Stimulated activated naive CD4-positive, alpha-beta T cell (primary cell): Measurements from ENCODE around the gene RUBCNL.
A peak's percentile ranks its signal among the peaks of the same experiment; 100 is the strongest.

Experiments used
- DNase-seq, 6 experiments: peaks; one replicate each; lab custom pipeline; 2025; lab: John Stamatoyannopoulos, UW

The RUBCNL gene

GRCh38 chr13:46340631-46341111 is 46.4 kb downstream of the RUBCNL start:
- DNase-seq = no peak

DNA sequence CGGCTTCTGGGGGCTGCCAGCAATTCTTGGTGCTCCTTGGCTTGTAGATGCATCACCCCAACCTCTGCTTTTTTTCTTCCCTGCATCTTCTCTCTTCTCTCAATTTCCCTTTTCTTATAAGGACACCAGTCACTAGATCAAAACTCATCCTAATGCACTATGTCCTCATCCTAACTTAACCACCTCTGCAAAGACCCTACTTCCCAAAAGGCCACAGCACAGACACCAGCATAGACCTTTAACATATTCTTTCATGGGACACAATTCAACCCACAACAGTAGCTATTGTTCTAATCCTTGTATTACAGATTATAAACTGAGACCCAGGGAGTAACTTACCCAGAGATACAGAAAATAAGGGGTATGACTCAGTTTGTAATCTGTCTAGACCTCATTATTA is 47.0 kb downstream of the RUBCNL start:
- no peak for DNase-seq

- no peak for DNase-seq
Observed at GRCh38 chr13:46339035-46339666, 47.9 kb downstream of the RUBCNL start.

GRCh38 chr13:46337700-46338099 is 49.4 kb downstream of the RUBCNL start:
- no peak for DNase-seq

DNA sequence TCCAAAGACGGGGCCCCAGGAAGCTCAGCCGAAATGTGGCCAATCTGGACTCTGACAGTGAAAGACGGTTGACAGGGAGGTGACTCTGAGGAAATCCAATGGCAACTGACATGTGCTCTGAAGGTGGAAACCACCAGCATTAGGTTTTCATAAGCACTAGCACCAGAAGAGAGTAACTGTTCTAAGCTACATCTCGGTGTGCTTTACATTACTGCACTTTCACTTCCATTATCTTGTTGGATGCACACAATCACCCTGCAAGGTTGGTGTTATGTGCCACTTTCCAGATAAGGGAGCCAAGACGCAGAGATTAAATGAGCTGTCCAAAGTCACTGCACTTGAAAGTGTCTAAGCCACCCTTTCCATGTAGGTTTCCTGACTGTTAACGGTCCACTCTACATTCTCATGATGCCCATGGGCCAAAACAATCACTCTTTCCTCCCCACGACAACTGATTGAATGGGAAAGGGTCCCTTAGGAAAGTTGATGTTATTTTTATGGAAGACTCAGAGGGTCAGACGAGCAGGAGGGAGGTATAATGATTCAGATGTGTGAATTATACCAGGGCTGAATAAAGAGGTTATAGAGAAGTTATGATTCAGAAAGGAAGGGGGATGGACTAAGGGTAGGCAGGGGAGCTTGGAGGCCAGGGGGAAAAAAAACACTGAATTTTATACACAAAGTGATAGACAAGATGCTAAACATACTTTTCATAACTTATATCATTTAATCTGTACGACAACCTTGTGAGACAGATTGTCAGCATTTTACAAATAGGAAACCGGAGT is 52.8 kb downstream of the RUBCNL start:
- no peak for DNase-seq

- no peak for DNase-seq
Observed at GRCh38 chr13:46332772-46333171, 54.3 kb downstream of the RUBCNL start.

DNA sequence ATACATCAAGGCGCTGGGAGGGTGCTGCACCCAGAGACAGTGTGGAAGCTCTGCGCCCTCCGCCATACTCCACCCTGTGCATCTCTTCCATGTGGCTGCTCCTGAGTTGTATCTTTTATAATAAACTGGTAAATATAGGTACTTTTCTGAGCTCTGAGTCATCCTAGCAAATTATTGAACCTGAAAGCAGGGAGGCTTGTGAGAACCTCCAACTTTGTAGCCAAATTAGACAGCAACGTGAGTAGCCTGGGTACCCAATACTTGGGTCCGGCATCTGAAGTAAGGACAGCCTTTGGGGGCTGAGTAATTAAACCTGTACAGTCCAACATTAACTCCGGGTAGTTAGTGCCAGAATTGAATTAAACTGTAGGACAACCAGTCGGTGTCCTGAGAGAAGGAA is 57.4 kb downstream of the RUBCNL start:
- no peak for DNase-seq

DNA sequence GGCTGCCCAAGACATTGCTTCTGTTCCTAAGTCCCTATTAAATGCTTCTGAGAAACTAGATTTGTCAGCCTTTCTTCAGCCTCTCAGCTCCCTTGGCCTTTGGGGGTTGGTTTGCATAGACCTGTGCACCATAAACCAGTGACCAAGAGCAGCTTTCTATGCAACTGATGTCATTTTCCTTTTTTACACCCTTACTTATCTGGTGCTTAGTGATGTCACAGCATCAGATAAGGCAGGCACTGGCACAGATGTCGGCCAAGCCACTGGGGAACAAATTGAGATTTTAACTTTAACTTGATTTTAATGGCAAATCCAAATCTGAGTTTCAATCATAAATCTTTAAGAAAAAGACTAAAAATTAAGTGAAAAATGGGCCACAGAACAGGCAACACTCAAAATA is 59.8 kb downstream of the RUBCNL start:
- no peak for DNase-seq

DNA sequence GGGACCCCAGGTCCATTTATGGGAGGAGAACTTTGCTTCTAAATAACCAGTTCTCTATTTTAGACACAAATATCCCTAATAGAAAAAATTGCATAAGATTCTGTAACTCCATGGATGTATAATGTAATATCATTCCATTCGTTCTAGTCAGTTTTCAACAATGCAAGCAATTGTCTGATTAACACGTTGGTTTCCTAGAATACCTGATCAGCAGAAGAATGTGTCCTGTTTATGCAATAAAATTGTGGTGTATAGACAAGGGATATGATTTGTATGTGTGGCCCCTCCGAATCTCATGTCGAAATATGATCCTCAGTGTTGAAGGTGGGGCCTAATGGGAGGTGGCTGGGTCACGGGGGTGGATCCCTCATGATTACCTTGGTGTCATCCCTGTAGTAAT is 62.1 kb downstream of the RUBCNL start:
- DNase-seq = no peak

DNA sequence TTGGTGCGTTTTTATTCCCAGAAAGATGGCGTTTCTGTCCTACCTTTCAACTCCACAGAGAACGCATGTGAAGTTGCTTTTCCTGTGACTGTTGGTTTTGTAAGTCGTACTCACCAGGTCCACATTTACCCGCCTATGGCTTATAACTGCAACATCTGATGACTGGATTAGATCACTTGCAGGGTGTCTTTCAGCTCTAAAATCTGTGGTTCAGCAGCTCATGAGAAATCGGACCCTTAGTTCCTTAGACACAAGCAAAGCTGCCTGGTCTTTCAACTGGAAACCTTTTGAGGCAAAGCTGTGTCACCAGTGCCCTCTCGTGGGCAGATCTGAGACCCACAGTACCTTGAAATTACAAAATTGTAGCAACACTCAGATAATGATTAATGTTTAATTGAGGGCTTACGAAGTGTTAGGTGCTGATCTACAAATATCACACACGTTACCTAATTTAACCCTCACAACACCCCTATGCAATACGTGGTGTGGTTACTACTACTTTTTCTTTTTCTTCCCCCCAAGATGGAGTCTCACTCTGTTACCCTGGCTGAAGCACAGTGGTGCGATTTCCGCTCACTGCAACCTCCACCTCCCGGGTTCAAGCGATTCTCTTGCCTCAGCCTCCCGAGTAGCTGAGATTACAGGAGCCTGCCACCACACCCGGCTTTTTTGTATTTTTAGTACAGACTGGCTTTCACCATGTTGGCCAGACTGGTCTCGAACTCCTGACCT is 65.4 kb downstream of the RUBCNL start:
- DNase-seq = peak; percentile 50 to 83 (median 56)

GRCh38 chr13:46320821-46321220 is 66.2 kb downstream of the RUBCNL start:
- DNase-seq = peak in 1 of 6 experiments; percentile 23

DNA sequence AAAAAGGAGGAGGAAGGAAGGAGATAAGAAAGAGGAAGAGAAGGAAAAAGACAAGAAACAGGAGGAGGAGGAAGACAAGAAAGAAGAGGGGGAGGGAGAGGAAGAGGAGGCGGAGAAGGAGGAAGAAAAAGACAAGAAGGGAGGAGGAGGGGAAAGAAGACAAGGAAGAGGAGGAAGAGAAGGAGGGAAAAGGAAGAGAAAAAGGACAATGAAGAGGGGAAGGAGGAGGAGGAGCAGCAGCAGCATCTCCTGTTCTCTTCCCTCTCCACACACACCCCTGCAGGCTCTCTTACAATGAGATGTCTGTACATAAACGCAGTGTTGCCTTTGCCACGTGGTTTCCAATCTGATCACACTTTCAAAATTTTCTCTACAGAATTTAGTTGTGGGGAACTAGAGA is 66.6 kb downstream of the RUBCNL start:
- DNase-seq = peak in 1 of 6 experiments; percentile 9

DNA sequence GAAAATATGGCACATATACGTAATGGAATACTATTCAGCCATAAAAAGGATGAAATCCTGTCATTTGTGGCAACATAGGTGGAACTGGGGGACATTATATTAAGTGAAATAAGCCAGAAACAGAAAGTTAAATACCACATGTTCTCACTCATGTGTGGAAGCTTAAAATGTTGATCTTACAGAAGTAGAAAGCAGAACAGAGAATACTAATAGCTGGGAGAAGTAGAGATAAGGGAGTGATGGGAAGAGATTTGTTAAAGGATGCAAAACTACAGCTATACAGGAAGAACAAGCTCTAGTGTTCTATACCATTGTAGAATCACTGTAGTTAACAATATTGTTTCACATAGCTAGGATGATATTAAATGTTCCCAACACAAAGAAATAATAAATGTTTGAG is 68.1 kb downstream of the RUBCNL start:
- DNase-seq = no peak

- DNase-seq = no peak
Observed at GRCh38 chr13:46317120-46317519, 69.9 kb downstream of the RUBCNL start.

DNA sequence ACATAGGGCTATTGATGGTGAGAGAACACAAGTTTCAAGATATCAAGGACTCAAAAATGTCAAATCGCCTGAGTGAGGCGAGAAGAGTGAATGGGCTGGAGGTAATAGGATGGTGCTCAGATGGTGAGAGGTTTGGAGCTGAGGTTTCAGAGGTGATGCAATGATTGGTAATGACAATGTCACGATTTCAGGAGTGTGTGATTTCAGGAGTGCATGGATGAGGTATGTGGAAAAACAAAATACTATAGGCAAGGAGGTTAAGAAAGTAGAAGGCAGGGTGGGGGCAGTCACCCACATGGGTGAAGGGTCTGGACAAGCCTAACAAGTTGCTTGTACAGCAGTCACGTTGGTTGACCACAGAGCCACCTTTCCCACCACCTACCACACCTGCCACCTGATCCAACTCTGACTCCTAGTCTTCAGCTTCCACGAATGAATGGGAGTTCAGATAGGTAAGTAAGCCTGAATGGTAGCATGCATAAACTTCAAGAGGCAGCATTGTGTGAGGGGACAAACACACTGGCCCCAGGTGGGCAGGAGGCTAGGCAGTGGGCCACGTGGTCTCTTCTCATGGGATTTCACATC is 71.5 kb downstream of the RUBCNL start:
- DNase-seq = no peak

- DNase-seq = no peak
Observed at GRCh38 chr13:46315036-46315435, 72.0 kb downstream of the RUBCNL start.

- DNase-seq = no peak
Observed at GRCh38 chr13:46314587-46314986, 72.5 kb downstream of the RUBCNL start.

DNA sequence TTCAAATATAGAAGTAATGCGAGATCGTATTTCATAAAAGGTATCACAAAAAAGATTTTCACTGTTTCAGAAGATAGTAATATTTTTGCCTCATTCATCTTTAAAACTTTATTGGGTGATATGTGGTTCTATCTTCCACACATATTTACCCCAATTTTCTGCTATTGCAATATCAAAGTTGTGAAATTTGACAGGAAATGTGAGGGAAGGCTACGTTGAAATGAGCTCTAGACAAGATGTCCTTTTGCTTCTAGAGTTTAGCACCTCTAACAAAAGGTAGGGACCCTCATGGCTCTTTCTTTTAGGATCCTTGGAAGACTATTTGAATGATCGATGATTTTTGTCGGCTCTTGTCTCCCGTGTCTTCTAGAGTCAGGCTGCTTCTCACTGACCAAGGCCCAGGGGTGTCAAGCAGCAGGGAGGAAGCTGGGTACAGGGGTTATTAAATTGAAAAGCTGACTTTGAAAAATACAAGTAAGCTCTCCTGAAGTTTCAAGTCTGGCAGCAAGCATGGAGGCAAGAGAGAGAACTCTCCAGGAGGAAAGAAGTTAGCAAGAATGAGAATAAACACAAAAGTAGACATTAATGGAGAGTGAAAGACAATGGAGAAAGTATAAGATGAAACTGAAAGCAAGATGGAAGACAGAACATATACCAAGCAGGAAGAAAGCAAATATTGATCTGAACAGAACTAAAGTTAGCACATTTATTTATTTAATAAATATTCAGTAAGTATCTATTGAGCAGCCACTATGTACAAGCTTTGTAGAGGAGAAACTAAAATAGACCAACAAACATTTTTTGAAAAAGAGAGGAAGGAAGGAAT is 73.4 kb downstream of the RUBCNL start:
- DNase-seq = no peak

- DNase-seq = no peak
Observed at GRCh38 chr13:46313024-46313423, 74.0 kb downstream of the RUBCNL start.

DNA sequence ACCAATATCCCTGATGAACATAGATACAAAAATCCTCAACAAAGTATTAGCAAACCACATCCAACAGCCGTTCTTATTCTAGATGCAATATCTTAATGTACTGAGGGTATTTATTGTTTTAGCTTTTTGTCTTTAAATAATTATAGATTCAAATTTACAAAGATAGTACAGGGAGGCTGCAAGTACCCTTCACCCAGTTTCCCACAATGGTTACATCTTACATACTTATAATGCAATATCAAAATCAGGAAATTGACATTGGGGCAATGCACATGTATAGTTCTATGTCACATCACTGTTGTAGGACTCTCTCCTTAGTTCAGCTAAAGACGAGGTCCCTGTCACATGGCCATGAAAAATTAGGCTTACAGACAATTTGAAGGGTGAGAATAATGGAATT is 75.8 kb downstream of the RUBCNL start:
- DNase-seq = no peak

- DNase-seq = no peak
Observed at GRCh38 chr13:46310066-46310465, 77.0 kb downstream of the RUBCNL start.

DNA sequence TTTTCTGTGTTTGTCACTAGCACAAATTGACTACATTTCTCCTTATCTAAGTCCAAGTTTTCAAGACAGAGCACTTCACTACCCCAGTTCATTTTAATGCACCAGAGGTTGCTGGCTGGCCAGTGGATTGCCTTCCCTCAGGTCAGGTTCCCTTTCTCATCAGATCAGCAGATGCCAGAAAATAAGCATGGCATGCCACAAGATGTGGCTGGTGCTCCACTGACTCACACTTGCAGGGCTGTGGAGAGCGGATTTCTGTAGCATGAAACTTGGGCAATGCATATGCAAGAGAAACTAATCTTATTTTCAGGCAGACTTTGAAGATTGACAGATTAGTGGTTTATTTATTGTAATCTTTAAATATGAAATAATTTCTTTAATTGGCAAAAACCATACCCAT is 79.5 kb downstream of the RUBCNL start:
- no peak for DNase-seq
